K562 (cell line): Measurements from ENCODE around the gene NLRP6. TPM values are rescaled to one million over a fixed set of nuclear protein-coding genes. Genes with fewer than 3 reads are reported as not detected.

Experiments
- ADNP ChIP-seq: fragments of 200-800 bp; sonication (Bioruptor generic); IDR thresholded peaks from 2 replicates; pipeline ENCODE4 v1.6.1; 2016; ENCODE audit warnings: missing genetic modification characterization, missing compliant biosample characterization
- AFF4 ChIP-seq: sonication (generic); formaldehyde crosslinking; IDR thresholded peaks from 2 replicates; pipeline ENCODE4 v1.8.0; 2023; ENCODE audit warnings: mild to moderate bottlenecking, missing genetic modification reagents
- CBFA2T2 ChIP-seq: fragments of 450-650 bp; conservative IDR thresholded peaks from 2 replicates; pipeline ENCODE4 v1.6.1; 2017; ENCODE audit warnings: mild to moderate bottlenecking
- CXXC5 ChIP-seq: fragments of 250-450 bp; sonication (Bioruptor Pico); IDR thresholded peaks from 2 replicates; pipeline ENCODE4 v1.8.0; 2022; ENCODE audit warnings: inconsistent platforms, mild to moderate bottlenecking, moderate library complexity
- FOXM1 ChIP-seq, 2 experiments: fragments of 450-650 bp in 1 of 2; sonication (generic) in 1 of 2; formaldehyde crosslinking in 1 of 2; IDR thresholded peaks; 2 replicates each; pipeline versions ENCODE4 v1.6.1 to v1.9.0; 2017 to 2022; ENCODE audit warnings: low read depth in 2 of 2, mild to moderate bottlenecking in 2 of 2, missing genetic modification reagents in 1 of 2, moderate library complexity in 1 of 2
- GABPB1 ChIP-seq: sonication (generic); formaldehyde crosslinking; IDR thresholded peaks from 2 replicates; pipeline ENCODE4 v1.8.0; 2022; ENCODE audit warnings: mild to moderate bottlenecking, missing genetic modification reagents
- KDM4B ChIP-seq, 2 experiments: fragments of 450-650 bp in 1 of 2; sonication (generic) in 1 of 2; IDR thresholded peaks; 2 replicates each; pipeline ENCODE4 v1.6.1; 2016 to 2017; ENCODE audit warnings: borderline replicate concordance in 2 of 2, antibody characterized with exemption in 1 of 2, low read depth in 1 of 2, mild to moderate bottlenecking in 1 of 2
- NCOR1 ChIP-seq: fragments of 450-650 bp; IDR thresholded peaks from 2 replicates; pipeline ENCODE4 v1.6.1; 2016; ENCODE audit warnings: mild to moderate bottlenecking, moderate library complexity
- NEUROD1 ChIP-seq: fragments of 150-350 bp; IDR thresholded peaks from 2 replicates; pipeline ENCODE4 v1.6.1; 2014; ENCODE audit warnings: borderline replicate concordance, low read length, low read depth; ENCODE audit not compliant: partially characterized antibody
- RBBP5 ChIP-seq: fragments of 200-600 bp; sonication (generic); IDR thresholded peaks from 2 replicates; pipeline ENCODE4 v1.6.1; 2012; ENCODE audit warnings: borderline replicate concordance, mild to moderate bottlenecking, low read length, control low read depth, inconsistent platforms; ENCODE audit not compliant: insufficient read depth, poor library complexity, severe bottlenecking
- SMARCE1 ChIP-seq: fragments of 450-650 bp; IDR thresholded peaks from 2 replicates; pipeline ENCODE4 v1.7.1; 2016; ENCODE audit warnings: mild to moderate bottlenecking
- TAF9B ChIP-seq: fragments of 450-650 bp; IDR thresholded peaks from 2 replicates; pipeline ENCODE4 v1.6.1; 2018; ENCODE audit warnings: mild to moderate bottlenecking; ENCODE audit not compliant: partially characterized antibody
- ZNF24 ChIP-seq: fragments of 450-650 bp; IDR thresholded peaks from 2 replicates; pipeline ENCODE4 v1.6.1; 2016
- ZNF77 ChIP-seq: fragments of 250-450 bp; sonication (Bioruptor Pico); IDR thresholded peaks from 2 replicates; pipeline ENCODE4 v1.5.0; 2020
- ZNF778 ChIP-seq: fragments of 450-650 bp; formaldehyde crosslinking; IDR thresholded peaks from 2 replicates; pipeline ENCODE4 v1.4.0; 2020; ENCODE audit warnings: mild to moderate bottlenecking, moderate library complexity
- polyA plus RNA-seq, 8 experiments: library from polyadenylated mRNA; depleted of rRNA in 4 of 8; stranded (reverse) in 5 of 8; unstranded in 3 of 8; fragments of >200 nt; fragmentation: Nextera tagmentation in 2 of 8; fragmentation: Illumina TruSeq in 1 of 8; extraction: Ambion mirVana in 2 of 8; extraction: Trizol in 1 of 8; gene quantifications; 2 replicates each; pipeline versions ENCODE4 v1.2.1 to v1.2.3, GENCODE V29; 2011 to 2014; ENCODE audit warnings: inconsistent platforms in 1 of 8, missing spikeins in 1 of 8
- total RNA-seq, 7 experiments: library from RNA; depleted of rRNA in 6 of 7; stranded (reverse); fragments of >200 nt in 6 of 7; fragmentation: Illumina TruSeq in 2 of 7; extraction: Trizol in 2 of 7; gene quantifications; 2 replicates each; pipeline versions ENCODE4 v1.2.1 to v1.2.3, GENCODE V29; 2011 to 2021; ENCODE audit warnings: low replicate concordance in 1 of 7
- TF ChIP-seq, protein P1 (sequence below), 2 experiments: fragments of 450-650 bp in 1 of 2; sonication (generic) in 1 of 2; formaldehyde crosslinking; conservative IDR thresholded peaks; 2 replicates each; pipeline versions ENCODE4 v1.4.0 to v1.8.1; 2020 to 2022; ENCODE audit warnings: mild to moderate bottlenecking in 1 of 2, missing genetic modification reagents in 1 of 2
- TF ChIP-seq, protein P2 (sequence below): sonication (generic); formaldehyde crosslinking; IDR thresholded peaks from 2 replicates; pipeline ENCODE4 v1.8.1; 2023; ENCODE audit warnings: mild to moderate bottlenecking, missing genetic modification reagents
- TF ChIP-seq, protein P3 (sequence below): fragments of 250-450 bp; sonication (Bioruptor Pico); IDR thresholded peaks from 2 replicates; pipeline ENCODE4 v1.4.0; 2020; ENCODE audit warnings: mild to moderate bottlenecking

NLRP6 gene
- total and polyA plus RNA-seq, 9 of the 15 experiments (the other 6 are each of a cell fraction or from before 2014, with no cell fraction given), result 0.03 to 0.18 (median 0.15) TPM; not detected in 5

GRCh38 chr11:236774-237767, 41.1 kb upstream of the NLRP6 start, which contains the start of gene PSMD13 (continued):
- TF ChIP-seq AFF4 (CRISPR knock-in tag), result no peak
- TF ChIP-seq CBFA2T2, result 0 out of 2 replicates have a peak, but pooled peaks have one; percentile 14
- TF ChIP-seq, protein P1, sequence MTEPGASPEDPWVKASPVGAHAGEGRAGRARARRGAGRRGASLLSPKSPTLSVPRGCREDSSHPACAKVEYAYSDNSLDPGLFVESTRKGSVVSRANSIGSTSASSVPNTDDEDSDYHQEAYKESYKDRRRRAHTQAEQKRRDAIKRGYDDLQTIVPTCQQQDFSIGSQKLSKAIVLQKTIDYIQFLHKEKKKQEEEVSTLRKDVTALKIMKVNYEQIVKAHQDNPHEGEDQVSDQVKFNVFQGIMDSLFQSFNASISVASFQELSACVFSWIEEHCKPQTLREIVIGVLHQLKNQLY (CRISPR knock-in tag; conservative IDR thresholded peaks at IDR 0.05), result no peak
- TF ChIP-seq NEUROD1, result peak; percentile 9
- no peak for TF ChIP-seq ZNF24
- TF ChIP-seq ADNP (tag), result no peak
- no peak; the same call in 1 of the 2 replicates for TF ChIP-seq SMARCE1
- TF ChIP-seq, protein P2, sequence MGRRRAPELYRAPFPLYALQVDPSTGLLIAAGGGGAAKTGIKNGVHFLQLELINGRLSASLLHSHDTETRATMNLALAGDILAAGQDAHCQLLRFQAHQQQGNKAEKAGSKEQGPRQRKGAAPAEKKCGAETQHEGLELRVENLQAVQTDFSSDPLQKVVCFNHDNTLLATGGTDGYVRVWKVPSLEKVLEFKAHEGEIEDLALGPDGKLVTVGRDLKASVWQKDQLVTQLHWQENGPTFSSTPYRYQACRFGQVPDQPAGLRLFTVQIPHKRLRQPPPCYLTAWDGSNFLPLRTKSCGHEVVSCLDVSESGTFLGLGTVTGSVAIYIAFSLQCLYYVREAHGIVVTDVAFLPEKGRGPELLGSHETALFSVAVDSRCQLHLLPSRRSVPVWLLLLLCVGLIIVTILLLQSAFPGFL (CRISPR knock-in tag), result 0 out of 2 replicates have a peak, but pooled peaks have one; percentile 63
- TF ChIP-seq FOXM1 (IDR thresholded peaks at IDR 0.05; ENCODE audit: low read depth), result no peak
- TF ChIP-seq FOXM1 (CRISPR knock-in tag; IDR thresholded peaks at IDR 0.05; ENCODE audit: low read depth), result peak; percentile 60; the same call in 1 of the 2 replicates
- peak; percentile 78 for TF ChIP-seq CXXC5
- peak; percentile 93 for TF ChIP-seq GABPB1 (CRISPR knock-in tag)
- TF ChIP-seq, protein P3, sequence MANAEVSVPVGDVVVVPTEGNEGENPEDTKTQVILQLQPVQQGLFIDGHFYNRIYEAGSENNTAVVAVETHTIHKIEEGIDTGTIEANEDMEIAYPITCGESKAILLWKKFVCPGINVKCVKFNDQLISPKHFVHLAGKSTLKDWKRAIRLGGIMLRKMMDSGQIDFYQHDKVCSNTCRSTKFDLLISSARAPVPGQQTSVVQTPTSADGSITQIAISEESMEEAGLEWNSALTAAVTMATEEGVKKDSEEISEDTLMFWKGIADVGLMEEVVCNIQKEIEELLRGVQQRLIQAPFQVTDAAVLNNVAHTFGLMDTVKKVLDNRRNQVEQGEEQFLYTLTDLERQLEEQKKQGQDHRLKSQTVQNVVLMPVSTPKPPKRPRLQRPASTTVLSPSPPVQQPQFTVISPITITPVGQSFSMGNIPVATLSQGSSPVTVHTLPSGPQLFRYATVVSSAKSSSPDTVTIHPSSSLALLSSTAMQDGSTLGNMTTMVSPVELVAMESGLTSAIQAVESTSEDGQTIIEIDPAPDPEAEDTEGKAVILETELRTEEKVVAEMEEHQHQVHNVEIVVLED (CRISPR knock-in tag), result peak; percentile 30; the same call in 1 of the 2 replicates
- peak; percentile 97 for TF ChIP-seq RBBP5
- TF ChIP-seq ZNF77 (CRISPR knock-in tag), result no peak
- no peak for TF ChIP-seq NCOR1
- TF ChIP-seq ZNF778, result no peak
- TF ChIP-seq TAF9B, result peak; percentile 77
- peak in 1 of 2 experiments; percentile 67; a peak in 1 of 4 replicates for TF ChIP-seq KDM4B (IDR thresholded peaks at IDR 0.05; ENCODE audit: borderline replicate concordance in 2 of 2, low read depth in 1 of 2)
